ENCODE measurements around the gene GRK5.

GRK5 gene

DNA sequence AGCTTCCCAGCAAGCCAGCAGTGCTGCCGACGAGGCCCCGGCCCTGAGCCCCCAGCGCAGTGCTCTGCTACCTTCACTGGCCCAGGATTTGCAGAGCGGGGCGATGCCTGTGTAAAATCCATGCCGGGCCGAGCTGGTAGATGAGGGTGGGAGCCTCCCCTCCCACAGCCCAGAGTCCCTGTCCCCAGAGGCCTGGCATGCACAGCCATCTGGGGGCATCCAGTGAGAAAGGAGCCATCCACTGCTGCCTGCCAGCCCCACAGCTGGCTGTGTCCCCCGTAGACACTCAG, 218.5 kb downstream of the GRK5 start:
- H3K9me2 ChIP-seq (replicated peaks; ENCODE audit: control insufficient read depth, low read length): no peaks in the 10 kb centered on the region
- TF ChIP-seq, protein P1, sequence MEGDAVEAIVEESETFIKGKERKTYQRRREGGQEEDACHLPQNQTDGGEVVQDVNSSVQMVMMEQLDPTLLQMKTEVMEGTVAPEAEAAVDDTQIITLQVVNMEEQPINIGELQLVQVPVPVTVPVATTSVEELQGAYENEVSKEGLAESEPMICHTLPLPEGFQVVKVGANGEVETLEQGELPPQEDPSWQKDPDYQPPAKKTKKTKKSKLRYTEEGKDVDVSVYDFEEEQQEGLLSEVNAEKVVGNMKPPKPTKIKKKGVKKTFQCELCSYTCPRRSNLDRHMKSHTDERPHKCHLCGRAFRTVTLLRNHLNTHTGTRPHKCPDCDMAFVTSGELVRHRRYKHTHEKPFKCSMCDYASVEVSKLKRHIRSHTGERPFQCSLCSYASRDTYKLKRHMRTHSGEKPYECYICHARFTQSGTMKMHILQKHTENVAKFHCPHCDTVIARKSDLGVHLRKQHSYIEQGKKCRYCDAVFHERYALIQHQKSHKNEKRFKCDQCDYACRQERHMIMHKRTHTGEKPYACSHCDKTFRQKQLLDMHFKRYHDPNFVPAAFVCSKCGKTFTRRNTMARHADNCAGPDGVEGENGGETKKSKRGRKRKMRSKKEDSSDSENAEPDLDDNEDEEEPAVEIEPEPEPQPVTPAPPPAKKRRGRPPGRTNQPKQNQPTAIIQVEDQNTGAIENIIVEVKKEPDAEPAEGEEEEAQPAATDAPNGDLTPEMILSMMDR (IDR thresholded peaks at IDR 0.05; ENCODE audit: low read depth, low read length, poor library complexity, severe bottlenecking): no peak
- TF ChIP-seq EZH2phosphoT487 (IDR thresholded peaks at IDR 0.05; ENCODE audit: borderline replicate concordance, low read length): no peak
- peak overlapping the region; percentile 25; the same call in 1 of the 2 replicates for H3K4me2 ChIP-seq (ENCODE audit: low read length)
- peaks cover 16% of the 10 kb centered on the region for H3K4me1 ChIP-seq (ENCODE audit: control insufficient read depth, low read length)
- no peaks in the 10 kb centered on the region for H4K20me1 ChIP-seq (ENCODE audit: control insufficient read depth, insufficient read depth, low read depth, low read length)
- H3K27ac ChIP-seq (ENCODE audit: low read depth, low read length): no peak overlapping the region
- no peaks in the 10 kb centered on the region for H3K79me2 ChIP-seq (ENCODE audit: control insufficient read depth, low read length)
- H3K27me3 ChIP-seq (ENCODE audit: control insufficient read depth, low read length): no peaks in the 10 kb centered on the region
- H3K9me3 ChIP-seq (ENCODE audit: control insufficient read depth, insufficient read depth, low read length): no peaks in the 10 kb centered on the region
- no peak overlapping the region for H3K4me3 ChIP-seq (ENCODE audit: low read length)
- no peaks in the 10 kb centered on the region for H3F3A ChIP-seq (ENCODE audit: control insufficient read depth, insufficient read depth)
- no peaks in the 10 kb centered on the region for H3K36me3 ChIP-seq (ENCODE audit: control insufficient read depth, low read length)

DNA sequence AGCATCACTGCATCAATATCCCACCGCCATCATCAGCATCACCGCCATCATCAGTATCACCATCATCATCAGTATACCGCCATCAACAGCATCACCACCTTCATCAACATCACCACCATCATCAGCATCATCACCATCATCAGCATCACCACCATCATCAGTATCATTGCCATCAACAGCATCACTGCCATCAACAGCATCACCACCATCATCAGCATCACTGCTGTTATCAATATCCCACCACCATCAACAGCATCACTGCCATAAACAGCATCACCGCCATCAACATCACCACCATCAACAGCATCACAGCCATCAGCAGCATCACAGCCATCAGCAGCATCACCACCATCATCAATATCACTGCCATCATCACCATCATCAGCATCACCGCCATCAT, 219.3 kb downstream of the GRK5 start:
- H3K27ac ChIP-seq (ENCODE audit: low read depth, low read length): no peak overlapping the region
- H3K4me2 ChIP-seq (ENCODE audit: low read length): no peak overlapping the region

DNA sequence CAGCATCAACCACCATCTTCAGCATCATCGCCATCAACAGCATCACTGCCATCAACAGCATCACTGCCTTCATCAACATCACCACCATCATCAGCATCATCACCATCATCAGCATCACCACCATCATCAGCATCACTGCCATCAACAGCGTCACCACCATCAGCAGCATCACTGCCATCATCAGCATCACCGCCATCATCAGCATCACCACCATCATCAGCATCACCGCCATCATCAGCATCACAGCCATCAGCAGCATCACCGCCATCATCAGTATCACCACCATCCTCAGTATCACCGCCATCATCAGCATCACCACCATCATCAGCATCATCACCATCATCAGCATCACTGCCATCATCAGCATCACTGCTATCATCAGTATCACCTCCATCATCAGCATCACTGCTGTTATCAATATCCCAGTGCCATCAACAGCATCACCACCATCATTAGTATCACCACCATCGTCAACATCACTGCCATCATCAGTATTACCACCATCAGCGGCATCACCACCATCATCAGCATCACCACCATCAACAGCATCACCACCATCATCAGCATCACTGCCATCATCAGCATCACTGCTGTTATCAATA, 220.0 kb downstream of the GRK5 start:
- Histone ChIP-seq H3K27ac (ENCODE audit: low read depth, low read length) (no peak overlapping the region), H4K20me1 (ENCODE audit: control insufficient read depth, insufficient read depth, low read depth, low read length) (no peaks in the 10 kb centered on the region), H3F3A (ENCODE audit: control insufficient read depth, insufficient read depth) (no peaks in the 10 kb centered on the region), H3K4me1 (ENCODE audit: control insufficient read depth, low read length) (peaks cover 16% of the 10 kb centered on the region), H3K9me2 (replicated peaks; ENCODE audit: control insufficient read depth, low read length) (no peaks in the 10 kb centered on the region), H3K9me3 (ENCODE audit: control insufficient read depth, insufficient read depth, low read length) (no peaks in the 10 kb centered on the region), H3K36me3 (ENCODE audit: control insufficient read depth, low read length) (no peaks in the 10 kb centered on the region), H3K4me2 (ENCODE audit: low read length) (no peak overlapping the region), H3K4me3 (ENCODE audit: low read length) (no peak overlapping the region), H3K27me3 (ENCODE audit: control insufficient read depth, low read length) (no peaks in the 10 kb centered on the region), H3K79me2 (ENCODE audit: control insufficient read depth, low read length) (no peaks in the 10 kb centered on the region)
- TF ChIP-seq, protein P1 (IDR thresholded peaks at IDR 0.05; ENCODE audit: low read depth, low read length, poor library complexity, severe bottlenecking): no peak
- no peak for TF ChIP-seq EZH2phosphoT487 (IDR thresholded peaks at IDR 0.05; ENCODE audit: borderline replicate concordance, low read length)

More for the DNA sequence above, 219.3 kb downstream of the GRK5 start:
- Histone ChIP-seq H4K20me1 (ENCODE audit: control insufficient read depth, insufficient read depth, low read depth, low read length) (no peaks in the 10 kb centered on the region), H3F3A (ENCODE audit: control insufficient read depth, insufficient read depth) (no peaks in the 10 kb centered on the region), H3K9me3 (ENCODE audit: control insufficient read depth, insufficient read depth, low read length) (no peaks in the 10 kb centered on the region), H3K79me2 (ENCODE audit: control insufficient read depth, low read length) (no peaks in the 10 kb centered on the region), H3K4me3 (ENCODE audit: low read length) (no peak overlapping the region), H3K27me3 (ENCODE audit: control insufficient read depth, low read length) (no peaks in the 10 kb centered on the region), H3K36me3 (ENCODE audit: control insufficient read depth, low read length) (no peaks in the 10 kb centered on the region), H3K9me2 (replicated peaks; ENCODE audit: control insufficient read depth, low read length) (no peaks in the 10 kb centered on the region), H3K4me1 (ENCODE audit: control insufficient read depth, low read length) (peaks cover 16% of the 10 kb centered on the region)
- TF ChIP-seq, protein P1 (IDR thresholded peaks at IDR 0.05; ENCODE audit: low read depth, low read length, poor library complexity, severe bottlenecking): no peak
- TF ChIP-seq EZH2phosphoT487 (IDR thresholded peaks at IDR 0.05; ENCODE audit: borderline replicate concordance, low read length): no peak
